HG02610 (cell line): Measurements from ENCODE around the gene ACP4.
A peak's percentile ranks its signal among the peaks of the same experiment; 100 is the strongest.

ENCODE experiments used
- ATAC-seq: cut with Tn5 transposase; IDR thresholded peaks from one replicate; pipeline ENCODE4 v1.9.1; 2021; ENCODE audit warnings: mild to moderate bottlenecking, moderate library complexity; ENCODE audit not compliant: unreplicated experiment

The ACP4 gene

DNA sequence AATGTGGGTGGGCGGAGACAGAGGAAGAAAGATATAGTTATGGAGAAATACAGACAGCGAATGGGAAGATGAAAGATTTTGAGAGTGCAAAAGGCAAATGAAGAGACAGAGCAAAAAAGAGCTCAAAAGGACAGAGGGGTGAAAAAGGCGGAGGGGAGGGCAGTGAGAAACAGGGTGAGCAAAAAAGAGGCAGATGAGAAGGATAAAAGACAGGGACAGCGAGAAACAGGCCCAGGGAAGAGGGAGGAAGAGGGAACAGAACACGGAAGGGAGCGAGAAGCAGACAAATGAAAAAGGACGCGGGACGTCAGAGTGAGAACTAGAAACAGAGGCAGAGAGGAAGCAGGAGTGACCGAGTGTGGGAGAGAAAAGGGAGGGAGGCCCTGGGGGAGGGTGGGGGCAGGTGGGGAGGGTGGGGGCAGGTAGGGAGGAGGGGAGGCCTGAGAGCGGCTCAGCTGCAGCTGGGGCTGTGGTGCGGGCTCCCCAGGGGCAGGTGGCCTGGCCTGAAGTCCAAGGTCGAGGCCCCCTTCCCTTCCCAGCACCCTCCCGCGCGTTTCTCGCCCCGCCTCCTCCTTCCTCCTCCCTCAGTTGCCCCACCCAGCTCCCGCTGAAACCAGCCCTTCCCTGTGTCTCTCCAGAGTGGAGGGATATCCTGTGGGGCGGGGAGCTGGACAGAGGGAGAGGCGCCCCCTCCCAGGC, 30.5 kb downstream of the ACP4 start:
- no peak for ATAC-seq

DNA sequence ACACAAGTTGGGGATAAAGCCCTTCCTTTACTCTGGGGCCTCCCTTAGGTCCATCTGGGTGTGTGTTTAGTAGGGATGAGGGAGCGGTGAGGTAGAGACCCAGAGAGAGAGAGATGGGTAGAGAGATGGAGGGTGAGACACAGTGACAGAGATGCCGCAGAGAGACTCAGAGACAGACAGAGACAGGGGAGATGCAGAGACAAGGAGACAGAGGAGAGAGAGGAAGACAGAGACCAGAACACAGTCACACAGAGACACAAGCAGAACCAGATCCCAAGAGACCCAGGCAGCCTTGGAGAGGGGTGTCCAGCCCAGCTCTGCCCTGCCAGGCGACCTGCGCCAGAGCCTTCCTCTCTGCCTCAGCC, 31.0 kb downstream of the ACP4 start:
- ATAC-seq = no peak

DNA sequence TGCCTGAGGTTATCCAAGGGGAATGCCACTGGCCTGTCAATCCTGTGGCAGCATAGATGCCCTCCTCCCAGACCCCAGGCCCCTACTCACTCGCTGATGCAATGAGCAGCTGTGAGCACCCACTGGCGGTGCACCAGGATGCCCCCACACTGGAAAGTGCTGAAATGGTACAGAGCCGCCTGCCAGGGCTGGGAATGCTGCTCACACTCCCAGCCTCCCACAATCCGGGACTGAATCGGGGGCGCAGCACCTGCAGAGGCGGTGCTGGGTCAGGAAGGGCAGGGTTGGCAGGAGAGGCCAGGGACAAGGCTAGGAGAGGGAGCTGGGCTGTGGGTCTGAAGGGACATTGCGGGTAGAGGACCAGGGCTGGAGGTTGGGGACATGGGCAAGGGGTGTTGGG, 31.4 kb downstream of the ACP4 start:
- no peak for ATAC-seq

DNA sequence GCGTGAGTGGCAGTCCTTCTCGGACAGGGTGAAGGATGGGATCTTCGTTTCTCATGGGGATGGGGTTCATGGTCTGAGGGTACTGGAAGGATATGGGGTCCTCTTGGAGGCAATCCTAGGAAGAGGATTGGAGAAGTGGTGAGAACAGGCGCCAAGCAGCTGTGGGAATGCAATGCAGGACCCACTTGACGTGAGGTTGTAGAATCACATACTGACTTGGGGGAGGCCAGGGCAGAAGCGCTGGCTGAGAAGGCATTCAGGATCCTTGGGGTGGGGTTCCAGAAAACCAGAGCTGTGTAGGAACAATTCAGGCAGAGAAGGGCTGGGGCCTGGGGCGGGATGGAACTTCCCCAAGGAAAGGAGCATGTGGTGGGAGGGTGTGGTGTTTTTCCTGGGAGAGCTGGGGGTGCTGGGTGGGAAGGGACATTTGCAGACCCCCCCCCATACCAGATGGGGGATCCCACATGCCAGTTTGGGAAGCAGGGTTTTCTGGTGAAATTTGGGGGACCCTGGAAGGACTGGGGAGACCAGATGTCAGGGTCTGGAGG, 32.5 kb downstream of the ACP4 start:
- ATAC-seq = no peak

DNA sequence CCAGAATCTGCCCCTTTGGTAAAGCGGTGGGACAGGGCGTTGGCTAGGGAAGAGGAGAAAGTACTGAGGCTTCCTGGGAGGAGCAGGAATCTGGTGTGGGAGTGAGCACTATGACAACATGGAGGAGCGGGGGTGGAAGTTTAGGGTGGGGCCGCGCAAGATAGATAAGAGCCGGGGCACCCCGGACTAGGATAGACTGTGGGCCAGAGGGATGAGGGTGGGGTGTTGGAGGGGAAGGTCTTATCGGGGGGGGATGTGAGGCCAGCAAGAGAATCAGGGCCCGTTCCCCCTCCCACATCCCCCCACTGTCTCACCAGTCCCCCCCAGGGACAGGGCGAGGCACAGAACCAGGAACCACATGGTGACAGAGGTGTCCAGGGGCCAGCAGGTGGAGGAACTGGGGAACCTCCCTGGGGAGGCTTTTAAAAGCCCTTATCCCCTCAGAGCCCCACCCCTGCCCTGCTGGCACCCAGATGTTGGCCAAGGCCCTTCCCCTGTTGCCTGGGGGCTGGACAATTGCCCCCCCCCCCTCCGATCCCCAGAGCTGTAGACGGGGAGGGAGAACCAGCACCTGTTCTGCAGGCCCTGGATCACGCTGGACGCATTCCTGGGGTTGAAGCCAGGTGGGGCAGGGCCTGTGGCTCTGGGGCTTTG, 33.3 kb downstream of the ACP4 start, which contains the start of gene KLK1:
TSS of gene KLK1 (minus strand) at position 399 of the 654 bp plus-strand sequence. CDS start at position 360, 39 bp downstream.
- no peak for ATAC-seq

DNA sequence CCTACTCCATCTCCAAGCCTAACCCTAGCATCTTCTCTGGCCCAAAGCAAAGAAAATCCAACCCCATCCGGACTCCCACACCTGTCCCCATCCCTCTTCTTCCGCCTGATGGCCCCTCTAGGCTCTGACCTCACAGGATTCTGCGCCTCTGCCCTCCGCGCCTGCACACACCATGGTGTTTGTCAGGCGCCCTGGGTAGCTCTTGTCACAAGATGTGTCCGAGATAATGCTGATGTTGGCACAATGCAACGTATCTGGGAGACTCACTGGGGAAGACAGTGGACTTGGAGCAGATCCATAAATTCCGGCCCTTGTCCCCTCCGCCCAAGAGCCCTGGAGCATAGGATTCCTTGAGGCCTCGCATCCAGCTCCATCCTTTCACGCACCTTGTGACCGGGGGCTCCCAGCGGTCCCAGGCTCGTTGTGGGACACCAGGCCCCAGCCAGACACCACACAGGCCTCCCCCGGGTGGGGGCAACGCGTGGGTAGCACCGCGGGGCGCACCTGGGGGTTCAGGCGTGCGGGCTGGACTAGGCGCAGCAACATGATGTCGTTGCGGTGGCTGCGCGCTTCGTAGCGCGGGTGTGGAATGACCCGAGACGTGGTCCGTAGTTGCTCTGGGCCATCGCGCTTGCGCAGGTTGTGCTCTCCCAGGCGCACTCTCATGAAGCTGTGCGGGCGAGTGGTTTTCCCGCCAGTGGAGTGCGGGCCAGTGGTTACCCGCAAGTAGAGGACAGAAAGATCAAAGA, 36.5 kb downstream of the ACP4 start:
- ATAC-seq = no peak

DNA sequence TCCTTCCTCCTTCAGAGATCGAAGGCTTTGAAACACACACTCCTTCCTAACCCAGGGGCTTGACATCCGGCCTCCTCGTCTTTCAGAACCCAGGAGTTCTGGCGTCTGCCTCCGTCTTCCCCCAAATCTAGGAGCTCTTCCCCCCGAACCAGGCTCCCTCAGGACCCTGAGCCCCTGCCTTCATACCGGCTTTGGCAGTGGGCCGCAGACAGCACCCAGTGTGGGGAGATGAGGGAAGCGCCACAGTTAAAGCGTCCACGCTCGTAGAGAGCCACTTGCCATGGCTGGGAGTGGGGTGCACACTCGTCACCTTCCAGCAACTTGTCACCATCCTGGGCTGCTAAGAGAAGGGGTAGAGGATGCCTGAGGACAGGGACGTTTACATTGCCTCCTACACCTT, 37.3 kb downstream of the ACP4 start:
- no peak for ATAC-seq

DNA sequence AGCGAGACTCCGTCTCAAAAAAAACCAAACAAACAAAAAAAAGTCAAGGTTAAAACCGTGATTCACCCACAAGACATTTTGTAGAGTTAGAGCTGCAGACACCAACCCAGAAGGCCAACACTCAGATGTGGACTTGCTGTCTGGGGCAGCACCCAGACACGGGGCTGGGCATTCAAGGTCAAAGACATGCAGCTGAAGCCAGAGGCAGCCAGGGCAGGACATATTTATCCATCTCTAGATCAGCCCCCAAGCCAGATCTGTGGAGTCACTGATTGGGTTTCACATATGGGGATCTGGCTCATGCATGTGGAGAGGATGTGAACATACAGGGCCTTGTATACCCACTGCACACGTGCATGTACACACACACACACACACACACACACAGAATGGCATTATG, 39.6 kb downstream of the ACP4 start:
- no peak for ATAC-seq

DNA sequence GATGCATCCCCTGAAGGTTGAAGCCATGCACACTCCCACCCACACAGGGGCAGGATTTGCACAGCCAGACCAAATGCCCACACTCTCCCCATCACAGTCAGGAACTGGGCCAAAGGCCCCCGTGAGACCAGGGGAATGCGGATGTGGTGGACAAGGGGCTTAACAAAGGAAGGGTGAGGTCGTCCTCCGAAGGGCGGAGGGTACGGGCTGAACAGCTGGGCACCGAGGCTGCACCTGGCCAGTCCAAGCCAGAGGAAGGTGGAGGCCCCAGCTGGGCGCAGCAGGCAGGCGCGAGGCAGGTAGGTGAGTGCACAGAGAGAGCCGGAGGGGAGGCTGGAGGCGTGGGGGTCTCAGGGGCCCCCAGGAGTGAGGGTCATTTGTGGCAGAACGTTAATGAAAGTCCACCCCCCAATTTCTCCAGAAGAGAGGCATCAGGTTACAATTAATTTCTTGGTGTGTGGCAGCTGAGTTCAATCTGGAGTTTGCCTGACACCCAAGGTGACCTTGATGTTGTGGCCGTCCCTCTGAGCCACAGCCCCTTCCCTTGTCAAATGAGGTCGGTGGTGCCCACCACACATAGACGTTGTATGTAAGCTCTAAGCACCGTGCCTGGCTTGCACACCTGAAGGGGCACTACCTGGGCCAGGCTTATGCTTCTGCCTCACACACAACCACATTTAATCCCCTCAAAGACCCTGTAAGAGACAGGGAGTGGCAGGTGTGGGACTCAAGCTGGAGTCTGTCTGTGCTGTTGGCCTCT, 40.2 kb downstream of the ACP4 start:
- no peak for ATAC-seq

DNA sequence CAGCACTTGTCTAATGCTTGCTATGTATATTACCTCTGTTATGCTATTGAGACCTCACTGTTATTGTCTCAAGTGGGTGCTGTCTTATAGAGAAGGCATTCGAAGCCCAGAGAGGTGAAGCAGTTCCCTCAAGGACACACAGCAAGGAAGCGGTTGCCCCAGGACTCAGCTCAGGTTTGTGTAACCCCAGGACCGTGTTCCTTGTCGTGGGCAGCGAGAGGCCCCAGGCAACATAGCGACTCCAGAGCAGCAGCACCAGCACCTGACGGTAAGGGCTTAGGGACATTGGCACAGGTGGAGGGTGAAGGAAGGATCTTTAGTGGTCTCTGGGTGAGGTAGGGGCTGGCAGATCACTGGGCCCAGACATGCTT, 40.8 kb downstream of the ACP4 start:
- no peak for ATAC-seq

DNA sequence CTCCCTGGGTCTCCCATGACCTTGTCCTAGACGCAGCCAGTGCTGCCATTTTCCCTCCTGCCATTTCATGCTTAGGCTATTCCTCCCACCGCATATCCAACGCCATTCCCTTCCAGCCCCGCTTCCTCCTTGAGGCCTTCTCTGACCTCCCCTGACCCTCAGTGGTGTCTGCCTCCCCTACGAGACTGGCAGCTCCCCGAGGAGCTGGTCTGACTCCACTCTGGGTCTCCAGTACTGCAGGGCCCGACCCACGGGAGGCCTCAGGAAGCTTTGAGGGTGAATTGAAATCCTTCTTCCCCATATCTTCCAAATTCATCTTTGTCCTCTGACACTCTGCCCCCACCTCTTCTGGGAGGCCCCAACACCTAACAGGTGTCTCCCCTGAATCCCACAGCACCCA, 42.5 kb downstream of the ACP4 start:
- no peak for ATAC-seq

DNA sequence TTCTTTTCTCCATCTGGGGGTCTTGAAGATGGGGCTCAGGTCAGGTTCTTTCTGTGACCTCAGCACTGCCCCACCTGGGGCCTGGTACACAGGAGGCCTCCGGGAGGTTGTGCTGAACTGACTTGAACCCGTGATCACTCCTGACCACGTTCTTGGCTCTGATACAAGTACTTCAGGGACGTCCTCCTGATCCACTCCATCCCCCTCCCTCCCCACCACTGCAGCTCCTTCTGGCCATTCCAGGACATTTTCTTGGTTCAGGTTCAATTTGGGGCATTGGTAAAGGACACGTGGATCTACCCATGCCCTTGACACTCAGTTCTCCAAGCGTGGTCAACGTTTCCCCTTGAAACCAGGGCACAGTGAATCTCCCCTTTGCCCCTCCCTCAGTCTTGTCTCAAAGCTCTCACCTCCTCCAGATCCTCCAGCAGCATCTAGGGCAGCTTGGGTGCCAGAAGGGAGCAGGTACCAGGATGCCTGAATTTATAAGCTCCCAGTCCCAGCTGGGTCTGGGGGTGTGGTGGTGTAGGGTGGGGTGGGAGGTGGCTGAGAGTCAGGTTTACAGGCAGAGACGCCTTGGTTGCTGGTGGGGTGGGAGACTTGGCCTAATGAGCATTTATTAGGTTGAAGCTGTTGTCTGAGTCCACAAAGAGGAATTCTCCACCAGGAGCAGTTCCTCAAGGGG, 43.0 kb downstream of the ACP4 start, which contains the start of gene KLK15:
TSS of gene KLK15 (minus strand) at position 458 of the 685 bp plus-strand sequence. CDS start 2,082 bp downstream, outside the sequence.
- ATAC-seq = no peak

DNA sequence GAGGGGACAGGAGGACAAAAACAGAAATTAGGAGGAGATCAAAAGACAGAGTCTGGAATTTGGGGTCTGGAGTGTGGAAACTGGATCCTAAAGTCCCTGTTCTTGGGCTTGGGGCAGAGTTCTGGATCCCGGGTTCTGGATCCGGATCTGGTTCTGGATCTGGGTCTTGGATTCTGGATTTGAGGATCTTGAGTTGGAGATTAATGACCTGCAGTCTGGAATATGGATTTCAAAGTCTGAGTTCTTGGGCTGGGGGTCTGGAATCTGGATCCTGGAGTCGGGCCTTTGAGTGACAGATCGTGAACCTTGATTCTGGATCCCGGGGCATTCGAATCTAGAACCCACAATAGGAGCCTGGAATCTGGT, 43.6 kb downstream of the ACP4 start:
- ATAC-seq = no peak

DNA sequence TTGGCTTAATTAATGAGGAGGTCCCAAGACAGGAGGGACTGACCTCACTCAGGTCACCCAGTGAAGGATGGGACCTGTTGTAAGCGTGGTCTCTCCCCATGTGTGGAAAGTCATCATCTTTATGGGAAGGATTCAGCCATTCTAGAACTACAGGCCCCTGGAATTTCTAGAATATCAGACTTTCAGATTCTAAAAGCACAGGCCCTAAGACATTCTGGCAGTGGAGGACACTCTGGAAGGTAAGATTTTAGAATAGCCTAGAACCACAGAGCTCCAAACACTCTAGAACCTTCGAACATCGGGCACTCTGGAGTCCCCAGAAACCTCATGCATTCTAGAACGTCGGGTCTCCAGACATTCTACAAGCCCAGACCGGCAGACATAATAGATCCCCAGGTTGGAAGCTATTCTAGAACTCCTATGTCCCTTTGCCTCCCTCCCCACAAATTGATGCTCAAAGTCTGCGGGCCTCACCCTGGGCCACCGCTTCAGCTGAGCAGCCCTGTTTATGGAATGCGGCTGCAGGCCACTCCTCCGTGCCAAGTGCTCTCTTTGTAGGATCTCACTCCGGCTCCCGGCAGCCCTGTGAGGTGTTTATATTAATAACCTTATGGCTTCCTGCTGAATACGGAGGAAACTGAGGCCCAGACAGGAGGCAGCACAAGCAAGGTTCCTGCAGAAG, 45.0 kb downstream of the ACP4 start:
- ATAC-seq = no peak

DNA sequence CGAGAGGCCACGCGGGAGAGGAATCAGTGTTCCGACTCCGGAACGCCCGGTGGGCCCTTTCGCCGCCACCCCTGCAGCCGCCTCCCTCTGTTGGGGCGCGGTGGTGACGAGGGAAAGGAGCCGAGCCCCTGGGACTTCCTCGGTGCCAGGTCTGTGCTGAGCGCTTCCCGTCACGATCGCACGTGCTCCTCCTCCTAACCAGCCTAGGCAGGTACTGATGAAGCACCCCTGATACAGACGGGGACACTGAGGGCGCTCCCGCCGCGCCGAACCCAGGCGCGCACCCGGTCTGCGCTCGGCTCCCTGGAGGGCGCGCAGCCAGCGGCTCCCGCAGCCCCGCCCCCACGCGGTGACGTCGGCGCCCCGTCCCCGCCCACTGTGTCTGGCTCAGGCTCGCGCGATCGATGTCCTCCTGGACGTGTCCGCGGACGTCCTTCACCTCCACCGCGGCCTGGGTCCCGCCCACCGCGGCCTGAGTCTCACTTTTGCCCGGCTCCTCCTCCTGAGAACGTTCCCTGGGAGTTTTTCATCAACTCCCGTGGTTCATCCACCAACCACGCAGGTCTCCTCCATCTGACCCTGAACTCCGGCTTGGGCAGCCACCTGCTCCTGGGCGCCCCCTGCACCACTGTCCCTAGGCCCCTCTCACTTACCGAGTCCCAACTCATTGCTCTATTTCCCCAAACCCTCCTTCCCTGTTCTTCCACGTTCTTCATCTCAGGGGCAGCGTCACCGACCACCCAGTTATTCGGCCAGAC, 45.7 kb downstream of the ACP4 start:
- ATAC-seq = peak; percentile 83

DNA sequence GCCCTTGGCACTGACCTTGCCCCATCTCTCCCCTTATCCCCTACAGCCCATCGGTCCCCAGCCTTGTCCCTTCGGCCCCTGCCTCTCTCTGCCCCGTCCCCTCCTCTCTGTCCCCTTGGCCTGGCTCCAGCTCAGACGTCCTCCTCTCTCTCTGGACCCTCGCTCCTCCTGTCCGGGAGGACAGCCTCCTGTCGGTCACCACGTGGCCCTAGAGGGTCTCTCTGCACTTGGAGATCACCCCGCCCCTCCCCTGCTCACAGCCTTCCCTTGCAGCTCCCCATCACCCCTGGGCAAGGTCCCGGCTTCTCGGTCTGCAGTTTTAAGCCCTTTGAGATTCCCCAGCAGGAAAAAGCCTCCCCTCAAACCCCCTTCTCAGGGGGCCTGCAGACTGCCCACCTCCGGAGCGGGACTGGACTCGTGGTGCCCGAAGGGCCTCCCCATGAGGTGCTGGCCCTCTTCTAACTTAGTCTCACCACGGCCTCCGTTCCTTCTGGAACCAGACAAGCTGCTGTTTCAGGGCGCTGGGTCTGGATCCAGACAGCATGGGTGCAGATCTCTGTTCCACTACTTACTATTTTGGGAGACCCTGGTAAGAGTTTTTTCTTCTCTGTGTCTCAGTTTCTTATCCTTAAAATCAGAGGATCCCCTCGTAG, 46.5 kb downstream of the ACP4 start:
- ATAC-seq = no peak

DNA sequence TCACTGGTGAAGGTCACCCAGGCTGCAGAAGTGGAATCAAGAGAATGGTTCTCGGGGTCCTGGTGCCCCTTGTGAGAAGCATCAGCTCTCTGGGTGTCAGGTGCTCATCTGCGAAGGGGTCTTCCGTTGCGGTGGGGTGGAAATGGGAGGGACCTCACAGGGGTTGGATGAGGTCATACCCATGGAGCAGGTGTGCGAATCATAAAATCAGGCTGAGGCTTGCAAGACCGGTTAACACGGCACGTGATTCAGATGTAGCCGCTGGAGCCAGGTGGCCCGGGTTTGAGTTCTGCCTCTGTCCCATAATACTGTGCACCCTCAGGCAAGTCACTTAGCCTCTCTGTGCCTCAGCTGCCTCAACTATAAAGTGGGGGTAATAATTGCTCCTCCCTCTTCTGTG, 47.1 kb downstream of the ACP4 start:
- ATAC-seq = no peak

DNA sequence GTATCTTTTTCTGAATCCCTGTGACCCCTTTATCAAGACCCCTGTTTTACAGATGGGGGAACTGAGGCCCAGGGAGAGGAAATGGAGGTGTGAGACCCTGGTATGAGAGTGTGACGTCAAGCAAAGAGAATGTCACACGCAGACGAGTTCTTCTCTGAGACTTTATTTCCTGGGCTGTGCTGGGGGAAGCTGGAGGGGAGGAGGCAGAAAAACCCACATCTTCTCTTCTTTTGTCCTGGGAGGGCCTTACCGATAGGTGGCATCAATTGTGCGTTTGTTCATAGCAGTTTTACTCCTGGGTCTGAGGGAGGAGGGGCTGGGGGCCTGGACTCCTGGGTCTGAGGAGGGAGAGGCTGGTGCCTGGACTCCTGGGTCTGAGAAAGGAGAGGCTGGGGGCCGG, 48.0 kb downstream of the ACP4 start:
- no peak for ATAC-seq
